HEK293T (cell line): ENCODE results near the gene LNX1.

Experiments
- FOXA1 ChIP-seq: fragments of 450-650 bp; IDR thresholded peaks from 2 replicates; pipeline ENCODE4 v1.6.1; 2016; ENCODE audit warnings: mild to moderate bottlenecking
- FOXK2 ChIP-seq: fragments of 450-650 bp; IDR thresholded peaks from 2 replicates; pipeline ENCODE4 v1.6.1; 2016; ENCODE audit warnings: mild to moderate bottlenecking
- FOXM1 ChIP-seq: fragments of 450-650 bp; IDR thresholded peaks from 2 replicates; pipeline ENCODE4 v1.6.1; 2017; ENCODE audit warnings: mild to moderate bottlenecking, borderline replicate concordance

DNA sequence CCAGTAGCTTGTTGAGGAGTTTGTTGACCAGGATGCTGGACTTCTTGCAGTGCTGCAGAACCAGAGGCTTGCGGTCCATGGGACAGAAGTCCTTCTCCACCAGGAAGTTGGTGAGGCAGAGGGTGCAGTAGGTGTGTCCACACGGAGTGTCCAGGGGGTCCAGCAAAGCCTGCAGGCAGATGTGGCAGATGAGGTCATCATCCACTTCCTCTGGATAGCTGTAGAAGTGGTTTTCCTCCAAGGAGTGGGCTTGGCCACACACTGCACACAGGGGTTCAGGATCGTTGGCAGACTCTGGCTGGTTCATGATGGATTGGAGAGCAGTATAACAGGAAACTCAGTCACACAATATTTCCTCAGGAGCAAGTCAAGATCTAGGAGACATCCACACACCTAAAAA is 17.6 kb downstream of the LNX1 start:
- no peak for TF ChIP-seq FOXA1
- no peak for TF ChIP-seq FOXK2
- TF ChIP-seq FOXM1, result no peak
